Activated CD8-positive, alpha-beta T cell treated with anti-CD3 and anti-CD28 coated beads for 36 hours (primary cell): ENCODE measurements around the gene UGGT2. TPM values are rescaled to one million over a fixed set of nuclear protein-coding genes. Genes with fewer than 3 reads are reported as not detected.

ENCODE experiments used
- ATAC-seq: fragments of 200-7000 bp; cut with Tn5 transposase; one replicate; pipeline ENCODE4 v1.10.0; 2021; ENCODE audit warnings: mild to moderate bottlenecking, moderate library complexity
- CTCF ChIA-PET: fragments of 350-600 bp; sonication (Branson Sonifier 250); formaldehyde crosslinking; loops from one replicate; lab custom pipeline; 2021; ENCODE audit warnings: antibody characterized with exemption; lab: Charles Lee
- POLR2A ChIA-PET: fragments of 350-600 bp; sonication (Branson Sonifier 250); formaldehyde crosslinking; loops from one replicate; lab custom pipeline; 2021; ENCODE audit warnings: antibody characterized with exemption; lab: Charles Lee
- DNase-seq: peaks from one replicate; pipeline ENCODE4 v3.0.0-alpha.2; 2020
- H3K27ac Mint-ChIP-seq: one replicate; pipeline ENCODE4 v1.8.0; 2021; ENCODE audit warnings: mild to moderate bottlenecking, mixed read lengths
- H3K27me3 Mint-ChIP-seq: one replicate; pipeline ENCODE4 v1.8.0; 2021; ENCODE audit warnings: mixed read lengths
- H3K36me3 Mint-ChIP-seq: one replicate; pipeline ENCODE4 v1.8.0; 2021; ENCODE audit warnings: low read depth, mixed read lengths
- H3K4me1 Mint-ChIP-seq: one replicate; pipeline ENCODE4 v1.8.0; 2021; ENCODE audit warnings: low read depth, mixed read lengths
- H3K4me3 Mint-ChIP-seq: one replicate; pipeline ENCODE4 v1.8.0; 2021; ENCODE audit warnings: mild to moderate bottlenecking, moderate library complexity, mixed read lengths
- H3K9me3 Mint-ChIP-seq: one replicate; pipeline ENCODE4 v1.8.0; 2021; ENCODE audit warnings: mixed read lengths
- intact Hi-C: fragments of 100-400 bp; cut with micrococcal nuclease; formaldehyde crosslinking; loops from one replicate; pipeline ENCODE4 v1.10.0; 2022
- total RNA-seq, 2 experiments: library from RNA; stranded (reverse); gene quantifications; one replicate each; pipeline ENCODE4 v1.2.3, GENCODE V29; 2021
- TF ChIP-seq, protein P1 (sequence below): fragments of 200-600 bp; IDR thresholded peaks from one replicate; pipeline ENCODE4 v1.8.0; 2022; ENCODE audit warnings: antibody characterized with exemption, mild to moderate bottlenecking

UGGT2 gene
- total RNA-seq, 2 experiments from 2014 or later, result not detected

DNA sequence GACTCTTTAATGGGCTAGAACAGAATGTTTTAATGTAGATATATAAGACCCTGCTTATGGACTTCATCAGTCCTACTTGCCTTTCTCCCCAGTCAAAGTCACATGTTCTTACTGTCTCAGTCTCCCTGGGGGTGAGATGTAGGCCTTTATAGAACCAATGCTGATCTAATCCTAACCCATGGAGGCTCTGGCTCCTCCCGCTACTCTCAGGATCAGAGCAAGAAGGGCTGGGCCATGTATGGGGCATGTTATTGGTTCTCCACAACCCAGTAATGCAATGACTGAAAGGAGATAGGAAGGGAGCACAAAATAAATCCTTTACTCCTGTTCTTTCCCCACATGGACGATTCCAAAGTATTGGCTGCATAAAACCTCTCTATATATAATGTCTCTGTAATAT is 82.3 kb downstream of the UGGT2 start:
- CTCF ChIA-PET, result no interaction called here
- Mint-ChIP-seq H3K4me1 (no peaks in the 10 kb centered on the region), H3K27me3 (no peaks in the 10 kb centered on the region), H3K4me3 (no peak overlapping the region), H3K27ac (no peak overlapping the region), H3K9me3 (peaks cover 3% of the 10 kb centered on the region), H3K36me3 (no peaks in the 10 kb centered on the region)
- POLR2A ChIA-PET, result no interaction called here
- intact Hi-C loops, result no loop called here
- no peak for ATAC-seq
- TF ChIP-seq, protein P1, sequence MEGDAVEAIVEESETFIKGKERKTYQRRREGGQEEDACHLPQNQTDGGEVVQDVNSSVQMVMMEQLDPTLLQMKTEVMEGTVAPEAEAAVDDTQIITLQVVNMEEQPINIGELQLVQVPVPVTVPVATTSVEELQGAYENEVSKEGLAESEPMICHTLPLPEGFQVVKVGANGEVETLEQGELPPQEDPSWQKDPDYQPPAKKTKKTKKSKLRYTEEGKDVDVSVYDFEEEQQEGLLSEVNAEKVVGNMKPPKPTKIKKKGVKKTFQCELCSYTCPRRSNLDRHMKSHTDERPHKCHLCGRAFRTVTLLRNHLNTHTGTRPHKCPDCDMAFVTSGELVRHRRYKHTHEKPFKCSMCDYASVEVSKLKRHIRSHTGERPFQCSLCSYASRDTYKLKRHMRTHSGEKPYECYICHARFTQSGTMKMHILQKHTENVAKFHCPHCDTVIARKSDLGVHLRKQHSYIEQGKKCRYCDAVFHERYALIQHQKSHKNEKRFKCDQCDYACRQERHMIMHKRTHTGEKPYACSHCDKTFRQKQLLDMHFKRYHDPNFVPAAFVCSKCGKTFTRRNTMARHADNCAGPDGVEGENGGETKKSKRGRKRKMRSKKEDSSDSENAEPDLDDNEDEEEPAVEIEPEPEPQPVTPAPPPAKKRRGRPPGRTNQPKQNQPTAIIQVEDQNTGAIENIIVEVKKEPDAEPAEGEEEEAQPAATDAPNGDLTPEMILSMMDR, result no peak
- no peak for DNase-seq

DNA sequence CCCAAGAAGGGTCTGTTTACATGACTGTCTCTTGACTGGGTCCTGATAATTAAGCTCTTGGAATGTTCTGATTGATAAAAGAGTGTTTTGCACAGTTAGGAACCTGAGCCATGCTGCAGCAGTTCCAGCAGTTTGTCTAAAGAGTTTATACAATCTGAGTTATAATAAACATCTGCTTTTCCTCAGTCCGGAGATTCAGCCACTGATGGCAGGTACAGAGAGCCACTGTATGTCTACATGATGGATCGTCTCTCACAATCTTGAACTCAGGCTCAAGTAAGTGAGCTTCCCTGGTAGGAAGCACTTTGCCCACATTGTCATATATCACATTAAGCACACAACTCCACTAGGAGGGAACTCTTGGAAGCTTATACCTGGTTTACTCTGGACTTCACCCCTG is 84.3 kb downstream of the UGGT2 start:
- TF ChIP-seq, protein P1, result no peak
- H3K9me3 Mint-ChIP-seq, result peaks cover 4% of the 10 kb centered on the region
- DNase-seq, result no peak
- no peaks in the 10 kb centered on the region for H3K27me3 Mint-ChIP-seq
- H3K27ac Mint-ChIP-seq, result no peak overlapping the region
- no peak for ATAC-seq
- H3K36me3 Mint-ChIP-seq, result no peaks in the 10 kb centered on the region
- no peaks in the 10 kb centered on the region for H3K4me1 Mint-ChIP-seq
- no peak overlapping the region for H3K4me3 Mint-ChIP-seq
- ChIA-PET CTCF (no interaction called here), POLR2A (no interaction called here)
- intact Hi-C loops, result no loop called here

DNA sequence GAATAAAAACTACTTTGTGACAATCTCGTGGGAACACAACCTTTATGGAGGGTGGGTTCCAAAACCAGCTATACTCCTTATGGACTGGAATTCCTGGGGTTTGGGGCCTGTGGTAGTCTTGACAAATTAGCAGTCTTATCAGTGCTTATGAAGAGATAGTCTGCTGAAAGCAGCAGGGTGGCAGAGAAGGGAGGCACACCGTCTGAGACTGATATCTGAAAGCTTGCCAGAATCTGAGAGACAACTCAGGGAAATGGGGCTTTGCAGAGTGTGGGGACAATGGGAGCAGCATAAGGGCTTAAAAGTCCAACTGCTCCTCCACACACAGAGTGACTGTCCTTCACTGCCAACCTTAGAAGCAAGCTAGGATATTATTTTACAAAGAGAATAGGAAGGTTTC is 95.9 kb downstream of the UGGT2 start:
- no peak for DNase-seq
- intact Hi-C loops, result no loop called here
- TF ChIP-seq, protein P1, result no peak
- Mint-ChIP-seq H3K9me3 (peaks cover 21% of the 10 kb centered on the region), H3K27me3 (no peaks in the 10 kb centered on the region), H3K4me1 (no peaks in the 10 kb centered on the region), H3K27ac (no peak overlapping the region), H3K36me3 (no peaks in the 10 kb centered on the region), H3K4me3 (no peak overlapping the region)
- no peak for ATAC-seq
- POLR2A ChIA-PET, result no interaction called here
- CTCF ChIA-PET, result no interaction called here

DNA sequence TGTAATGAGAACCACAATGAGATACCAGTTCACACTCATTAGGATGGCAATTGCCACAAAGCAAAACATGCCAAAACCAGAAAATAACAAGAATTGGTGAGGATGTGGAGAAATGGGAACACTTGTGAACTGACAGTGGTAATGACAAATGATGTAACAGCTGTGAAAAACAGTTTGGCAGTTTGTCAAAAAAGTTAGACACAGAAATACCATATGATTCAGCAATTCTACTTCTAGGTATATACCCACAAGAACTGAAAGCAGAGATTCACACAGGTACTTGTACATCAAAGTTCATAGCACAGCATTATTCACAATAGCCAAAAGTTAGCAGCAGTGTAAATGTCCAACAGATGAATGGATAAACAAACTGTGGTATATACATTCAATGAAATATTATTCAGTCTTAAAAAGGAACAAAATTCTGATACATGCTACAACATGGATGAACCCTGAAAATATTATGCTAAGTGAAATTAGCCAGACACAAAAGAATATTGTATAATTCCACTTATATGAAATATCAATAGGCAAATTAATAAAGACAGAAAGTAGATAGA is 96.5 kb downstream of the UGGT2 start:
- Mint-ChIP-seq H3K4me1 (no peaks in the 10 kb centered on the region), H3K27ac (no peak overlapping the region), H3K9me3 (peaks cover 16% of the 10 kb centered on the region), H3K4me3 (no peak overlapping the region), H3K27me3 (no peaks in the 10 kb centered on the region), H3K36me3 (no peaks in the 10 kb centered on the region)
- intact Hi-C loops, result no loop called here
- DNase-seq (no peak), ATAC-seq (no peak)
- ChIA-PET POLR2A (no interaction called here), CTCF (interaction anchor here (1.2 kb wide), 1 partner anchor 11 kb away, joined by 3 read pairs; no protein-coding TSS in a partner anchor)
- TF ChIP-seq, protein P1, result no peak

DNA sequence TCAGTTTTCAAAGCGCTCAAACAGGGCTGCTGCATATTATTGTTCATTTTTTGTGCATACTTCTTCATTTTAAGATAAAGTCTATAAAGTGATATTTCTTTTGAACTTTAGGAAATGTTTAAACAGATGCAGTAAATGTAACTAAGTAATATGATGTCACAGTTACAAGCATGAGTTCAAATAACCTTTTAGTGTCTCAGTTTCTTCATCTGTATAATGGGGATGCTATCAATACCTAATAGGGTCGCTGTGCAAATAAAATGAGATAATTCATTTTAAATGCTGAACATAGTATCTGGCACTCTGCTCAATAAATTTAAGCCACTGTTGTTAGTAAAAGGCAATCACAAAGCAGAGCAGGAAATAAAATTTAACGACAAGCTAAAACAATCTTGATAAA is 97.5 kb downstream of the UGGT2 start:
- intact Hi-C loops, result no loop called here
- no peak for ATAC-seq
- TF ChIP-seq, protein P1, result no peak
- Mint-ChIP-seq H3K36me3 (no peaks in the 10 kb centered on the region), H3K27me3 (no peaks in the 10 kb centered on the region), H3K4me1 (no peaks in the 10 kb centered on the region), H3K9me3 (peaks cover 12% of the 10 kb centered on the region), H3K27ac (no peak overlapping the region), H3K4me3 (no peak overlapping the region)
- CTCF ChIA-PET, result interaction anchor here (1.2 kb wide), 1 partner anchor 10 kb away, joined by 3 read pairs; no protein-coding TSS in a partner anchor
- DNase-seq, result no peak
- POLR2A ChIA-PET, result no interaction called here
